HG03558 (cell line): ENCODE results near the gene DENND2C.

Source experiments
- ATAC-seq: cut with Tn5 transposase; IDR thresholded peaks from one replicate; pipeline ENCODE4 v1.9.1; 2021; ENCODE audit warnings: moderate number of reproducible peaks; ENCODE audit not compliant: unreplicated experiment; ENCODE audit errors: extremely low read depth

DENND2C gene

GRCh38 chr1:114688526-114688925 lies 18.7 kb upstream of the DENND2C start:
- no peak for ATAC-seq

- no peak for ATAC-seq
These were observed 16.0 kb upstream of the DENND2C start for GRCh38 chr1:114685851-114686250.

GRCh38 chr1:114677691-114678090 lies 7.8 kb upstream of the DENND2C start:
- ATAC-seq = no peak

GRCh38 chr1:114676115-114676514 lies 6.3 kb upstream of the DENND2C start:
- no peak for ATAC-seq

GRCh38 chr1:114671939-114672275 lies 2.1 kb upstream of the DENND2C start:
- no peak for ATAC-seq

GRCh38 chr1:114671011-114671938 lies 1.4 kb upstream of the DENND2C start:
- ATAC-seq = no peak

- peak; percentile 92 for ATAC-seq
These were observed 498 bp upstream of the DENND2C start for GRCh38 chr1:114670083-114671010.

- no peak for ATAC-seq
These were observed 876 bp downstream of the DENND2C start for GRCh38 chr1:114668784-114669561.

- no peak for ATAC-seq
These were observed 1.5 kb downstream of the DENND2C start for GRCh38 chr1:114668373-114668772.

GRCh38 chr1:114666954-114667353 lies 2.9 kb downstream of the DENND2C start:
- ATAC-seq = no peak

- no peak for ATAC-seq
These were observed 9.6 kb downstream of the DENND2C start for GRCh38 chr1:114660238-114660637.

GRCh38 chr1:114651893-114652292 lies 18.0 kb downstream of the DENND2C start:
- ATAC-seq = no peak

- no peak for ATAC-seq
These were observed 21.3 kb downstream of the DENND2C start for GRCh38 chr1:114648503-114648902.

GRCh38 chr1:114641377-114641776 lies 28.5 kb downstream of the DENND2C start:
- ATAC-seq = no peak

GRCh38 chr1:114638910-114639309 lies 30.9 kb downstream of the DENND2C start:
- no peak for ATAC-seq

GRCh38 chr1:114632427-114632826 lies 37.4 kb downstream of the DENND2C start:
- ATAC-seq = no peak

GRCh38 chr1:114627107-114627506 lies 42.7 kb downstream of the DENND2C start:
- ATAC-seq = no peak

GRCh38 chr1:114623364-114623763 lies 46.5 kb downstream of the DENND2C start:
- ATAC-seq = no peak

GRCh38 chr1:114620419-114620818 lies 49.4 kb downstream of the DENND2C start:
- ATAC-seq = no peak

GRCh38 chr1:114618606-114619005 lies 51.2 kb downstream of the DENND2C start:
- no peak for ATAC-seq
